Retinal pigment epithelial cell (primary cell): ENCODE measurements around the gene ZNF526.
"Not testable (repeated sequence)": the region's sequence is repeated elsewhere in the genome, so short reads cannot be mapped to it uniquely, and the experiment has no call there.

Experiments
- DNase-seq: peaks from one replicate; pipeline ENCODE4 v3.0.0-alpha.2; 2010; ENCODE audit warnings: low read depth
- H3K4me3 ChIP-seq: 2 replicates; pipeline ENCODE4 v1.5.1; 2011; ENCODE audit warnings: mild to moderate bottlenecking, low read length, control low read depth, moderate library complexity
- TF ChIP-seq, protein P1 (sequence below): conservative IDR thresholded peaks from 2 replicates; pipeline ENCODE4 v1.5.1; 2011; ENCODE audit warnings: low read depth, low read length, control low read depth, inconsistent platforms

ZNF526 gene

DNA sequence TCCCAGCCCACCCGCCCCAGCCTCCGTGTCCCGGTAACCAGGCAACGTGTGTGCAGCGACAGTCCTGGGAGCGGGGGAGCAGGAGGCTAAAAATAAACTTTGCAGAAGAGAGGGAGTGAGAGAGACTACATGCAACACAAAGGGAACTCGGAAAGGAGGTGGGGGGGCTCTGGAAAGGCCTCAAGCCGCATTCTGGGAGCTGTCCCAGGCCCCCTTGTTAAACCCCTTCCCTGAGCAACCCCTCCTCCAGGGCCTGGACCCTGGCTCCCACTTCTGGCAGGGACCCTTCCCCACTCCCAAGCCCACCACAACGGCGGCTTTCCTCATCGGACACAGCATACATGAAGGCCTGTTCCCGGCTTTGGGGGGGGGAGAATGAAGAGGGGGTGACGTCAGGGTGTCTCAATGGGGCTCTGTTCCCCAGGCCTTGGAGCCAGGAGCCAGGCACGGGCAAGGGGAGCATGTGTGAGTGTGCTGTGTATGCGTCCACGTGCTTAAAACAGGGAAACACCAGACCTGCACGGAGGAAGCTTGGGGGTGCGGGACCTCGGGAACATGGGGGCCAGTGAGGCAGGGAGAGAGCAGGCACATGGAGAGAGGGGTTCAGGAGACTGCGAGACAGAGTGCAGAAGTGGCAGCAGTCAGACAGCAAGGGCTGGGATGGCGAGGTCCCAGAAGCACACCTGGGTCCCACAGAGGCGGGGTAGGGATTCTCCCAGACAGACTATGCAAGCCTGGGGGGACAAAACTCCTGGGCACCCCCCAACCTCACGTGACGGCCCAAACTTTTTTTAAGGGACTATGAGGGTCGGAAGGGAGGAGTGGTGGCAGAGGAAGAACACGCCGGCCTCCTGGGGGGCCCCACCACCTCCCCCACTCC lies 32.5 kb downstream of the ZNF526 start:
- DNase-seq: no peak
- TF ChIP-seq, protein P1, sequence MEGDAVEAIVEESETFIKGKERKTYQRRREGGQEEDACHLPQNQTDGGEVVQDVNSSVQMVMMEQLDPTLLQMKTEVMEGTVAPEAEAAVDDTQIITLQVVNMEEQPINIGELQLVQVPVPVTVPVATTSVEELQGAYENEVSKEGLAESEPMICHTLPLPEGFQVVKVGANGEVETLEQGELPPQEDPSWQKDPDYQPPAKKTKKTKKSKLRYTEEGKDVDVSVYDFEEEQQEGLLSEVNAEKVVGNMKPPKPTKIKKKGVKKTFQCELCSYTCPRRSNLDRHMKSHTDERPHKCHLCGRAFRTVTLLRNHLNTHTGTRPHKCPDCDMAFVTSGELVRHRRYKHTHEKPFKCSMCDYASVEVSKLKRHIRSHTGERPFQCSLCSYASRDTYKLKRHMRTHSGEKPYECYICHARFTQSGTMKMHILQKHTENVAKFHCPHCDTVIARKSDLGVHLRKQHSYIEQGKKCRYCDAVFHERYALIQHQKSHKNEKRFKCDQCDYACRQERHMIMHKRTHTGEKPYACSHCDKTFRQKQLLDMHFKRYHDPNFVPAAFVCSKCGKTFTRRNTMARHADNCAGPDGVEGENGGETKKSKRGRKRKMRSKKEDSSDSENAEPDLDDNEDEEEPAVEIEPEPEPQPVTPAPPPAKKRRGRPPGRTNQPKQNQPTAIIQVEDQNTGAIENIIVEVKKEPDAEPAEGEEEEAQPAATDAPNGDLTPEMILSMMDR: no peak
- H3K4me3 ChIP-seq: peak overlapping the region; percentile 85

DNA sequence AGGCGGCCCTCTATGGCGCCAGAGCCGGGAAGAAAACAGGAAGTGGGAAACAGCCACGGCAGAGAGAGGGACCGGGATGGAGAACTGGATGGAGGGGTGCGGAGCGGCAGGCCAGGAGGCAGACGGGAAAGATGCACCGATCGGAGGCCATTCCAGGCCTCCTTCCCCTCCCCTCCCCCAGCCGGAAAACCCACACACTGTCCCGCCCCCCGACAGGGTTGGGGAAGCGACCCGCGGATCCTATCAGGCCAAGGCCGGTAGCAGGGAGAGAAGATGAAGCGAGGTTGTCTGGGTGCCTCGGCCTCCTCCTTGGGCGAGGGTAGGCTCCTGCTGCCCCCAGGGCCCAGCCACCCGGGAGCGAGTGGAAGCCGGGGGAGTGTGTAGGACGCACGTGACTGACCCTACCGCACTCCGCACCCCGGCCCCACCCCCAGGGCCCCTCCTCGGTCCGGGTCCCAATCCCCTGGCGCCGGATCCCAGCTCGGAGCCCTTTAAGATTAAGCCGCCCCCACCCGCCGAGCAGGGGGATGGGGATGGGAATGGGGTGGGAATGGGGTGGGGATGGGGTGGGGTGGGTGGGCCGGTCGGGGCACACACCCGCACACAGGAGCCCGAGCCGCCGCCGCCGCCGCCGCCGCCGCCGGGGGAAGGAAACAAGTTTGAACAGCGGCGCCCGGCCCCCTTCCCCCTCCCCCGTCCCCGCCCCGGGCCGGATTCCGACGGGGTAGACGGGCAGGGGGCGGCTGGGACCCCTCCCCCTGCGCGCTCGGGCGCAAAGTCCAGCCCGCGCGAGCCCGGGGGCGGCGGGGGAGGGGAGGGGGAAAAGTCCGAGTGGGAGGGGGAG lies 33.4 kb downstream of the ZNF526 start:
- peak overlapping the region; percentile 96 for H3K4me3 ChIP-seq
- TF ChIP-seq, protein P1: no peak
- no peak for DNase-seq

DNA sequence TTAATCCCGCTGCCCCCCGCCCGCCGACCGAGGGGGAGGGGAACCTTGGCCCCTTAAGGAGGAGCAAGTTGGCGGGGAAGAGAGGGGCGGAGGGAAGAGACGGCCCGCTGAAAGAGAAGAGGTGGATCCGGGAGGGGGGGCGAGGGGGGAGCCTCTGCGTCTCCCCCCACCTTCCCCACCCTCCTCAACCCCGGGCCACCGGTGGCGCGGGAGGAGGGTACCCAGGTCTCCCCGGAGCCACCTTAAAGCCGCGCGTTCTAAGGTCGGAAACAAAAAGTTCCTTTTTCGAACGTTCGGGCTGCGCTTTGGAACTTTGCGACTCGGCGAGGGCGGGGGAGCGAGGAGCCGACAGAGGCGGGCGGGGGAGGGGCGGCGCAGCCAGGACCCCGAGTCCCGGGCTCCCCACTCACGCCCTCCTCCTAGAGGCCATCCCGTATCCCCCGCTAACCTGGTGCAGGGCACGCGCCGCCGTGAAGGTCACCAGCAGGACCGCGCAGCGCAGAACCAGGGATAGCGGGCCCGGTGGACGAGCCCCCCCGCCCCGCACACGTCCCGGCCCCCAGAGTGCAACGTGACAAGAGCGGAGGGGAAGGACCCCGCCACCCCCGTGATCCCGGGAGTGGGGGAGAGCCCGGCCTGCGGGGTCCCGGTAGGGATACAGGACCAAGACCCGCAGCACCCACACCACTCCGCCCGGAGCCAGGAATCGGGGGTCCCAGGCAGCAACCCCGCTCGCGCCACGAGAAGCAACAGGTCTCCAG lies 34.2 kb downstream of the ZNF526 start:
- no peak for DNase-seq
- H3K4me3 ChIP-seq: peak overlapping the region; percentile 96
- TF ChIP-seq, protein P1: no peak

DNA sequence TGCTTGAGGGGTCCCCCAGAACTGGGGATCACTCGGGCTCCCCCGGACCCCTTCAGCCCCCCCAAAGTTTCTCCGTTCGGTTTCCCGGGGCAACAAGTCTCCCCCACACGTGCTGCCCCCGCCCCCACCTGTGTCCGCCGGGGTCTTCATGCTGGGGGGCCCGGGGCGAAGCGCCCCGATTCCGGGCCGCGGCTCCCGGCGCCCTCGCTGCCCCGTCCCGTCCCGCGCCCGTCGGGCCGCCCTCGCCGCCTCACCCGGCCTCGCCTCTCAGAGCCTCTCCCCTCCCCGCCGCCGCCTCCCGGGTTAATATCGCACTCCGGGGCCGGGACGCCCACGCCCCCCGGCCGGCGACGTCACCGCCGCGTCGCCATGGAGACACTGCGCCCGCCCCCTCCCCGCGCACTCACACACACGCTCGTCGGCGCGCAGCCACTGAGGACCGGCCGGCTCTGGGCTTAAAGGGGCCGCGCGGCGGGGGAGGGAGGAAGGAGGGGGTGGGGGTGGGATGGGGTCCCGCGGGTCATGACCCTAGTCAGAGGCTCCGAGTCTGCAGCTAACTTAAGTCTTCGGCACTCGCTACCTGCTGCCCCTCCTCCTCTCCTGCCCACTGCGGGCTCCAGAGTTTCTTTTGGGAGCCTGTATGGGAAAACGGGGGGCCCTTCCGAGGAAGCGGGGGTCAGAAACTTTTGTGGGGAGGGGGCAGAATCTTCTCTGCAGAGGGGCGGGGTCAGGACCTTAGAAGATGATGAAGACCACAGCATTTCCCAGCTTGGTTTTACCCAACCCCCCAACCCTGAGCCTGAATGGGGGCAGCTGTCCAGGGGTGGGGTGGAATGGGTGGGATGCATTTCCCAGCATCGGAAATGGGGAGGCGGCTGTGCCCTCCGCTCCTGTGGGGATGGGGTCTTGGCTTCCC lies 35.0 kb downstream of the ZNF526 start, which contains the start of gene ERF:
ERF (minus strand) TSS at position 279 of the 916 bp plus-strand sequence; CDS start at position 150, 129 bp downstream.
- H3K4me3 ChIP-seq: peak within 1 kb of the TSS; percentile 96
- no peak for DNase-seq
- TF ChIP-seq, protein P1: no peak

DNA sequence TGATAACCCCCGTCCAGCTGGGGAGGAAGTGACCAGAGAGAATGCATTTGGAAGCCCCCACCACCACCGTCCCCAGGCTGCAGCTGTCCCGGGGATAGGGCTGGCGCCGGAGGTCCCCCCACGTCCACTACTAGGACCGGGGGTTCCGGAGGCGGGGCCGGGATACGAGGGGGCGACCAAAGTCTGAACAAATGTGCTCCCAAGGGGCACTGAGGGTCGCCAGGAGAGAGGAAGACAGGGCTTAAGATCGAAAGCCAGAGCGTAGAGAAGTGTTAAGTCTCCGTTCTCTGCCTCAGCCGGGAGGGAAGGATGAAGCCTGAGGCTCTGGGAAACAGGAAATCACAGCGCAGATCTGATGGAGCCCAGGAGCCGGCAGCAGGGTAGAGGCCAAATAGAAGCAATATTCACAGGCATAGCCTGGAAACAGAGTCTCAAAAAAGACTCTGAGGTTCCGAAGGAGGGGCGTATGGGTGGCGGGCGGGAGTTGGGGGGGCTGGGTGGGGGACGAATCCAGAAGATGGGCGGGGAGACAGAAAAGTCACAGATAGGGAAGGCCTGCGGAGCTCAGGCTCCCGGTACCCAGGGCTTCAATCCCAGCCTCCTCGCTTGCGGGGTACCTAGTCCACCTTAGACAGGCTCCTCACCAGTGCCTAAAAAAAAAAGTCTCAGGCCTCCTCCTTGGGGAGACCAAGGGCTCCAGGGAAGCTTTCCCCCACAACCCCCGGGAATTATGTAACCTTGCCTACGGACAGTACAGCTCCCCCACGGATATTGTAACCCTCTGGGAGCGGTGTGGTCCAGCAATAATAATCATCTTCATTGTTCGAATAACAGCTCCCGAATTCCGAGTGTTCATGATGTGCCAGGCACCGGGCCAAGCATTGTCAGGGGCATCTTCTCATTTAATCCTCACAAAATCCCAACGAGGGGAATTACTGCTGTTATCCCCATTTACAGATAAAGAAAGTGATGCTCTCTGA lies 35.9 kb downstream of the ZNF526 start:
- peak overlapping the region; percentile 65 for H3K4me3 ChIP-seq
- TF ChIP-seq, protein P1: no peak
- no peak for DNase-seq

DNA sequence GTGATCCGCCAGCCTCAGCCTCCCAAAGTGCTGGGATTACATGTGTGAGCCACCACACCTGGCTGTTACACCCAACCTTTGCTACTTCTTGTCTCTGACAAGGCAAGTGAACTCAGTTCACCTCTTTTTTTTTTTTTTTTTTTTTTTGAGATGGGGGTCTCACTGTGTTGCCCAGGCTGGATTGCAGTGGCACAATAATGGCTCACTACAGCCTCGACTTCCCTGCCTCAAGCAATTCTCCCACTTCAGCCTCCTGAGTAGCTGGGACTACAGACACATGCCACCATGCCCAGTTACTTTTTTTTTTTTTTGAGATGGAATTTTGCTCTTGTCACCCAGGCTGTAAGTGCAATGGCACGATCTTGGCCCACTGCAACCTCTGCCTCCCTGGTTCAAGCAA lies 37.7 kb downstream of the ZNF526 start:
- not testable (repeated sequence) for DNase-seq, H3K4me3 ChIP-seq
